Small intestine (tissue), 7 donors: Measurements from ENCODE around the gene HNF4A. TPM values are rescaled to one million over a fixed set of nuclear protein-coding genes. Genes with fewer than 3 reads are reported as not detected.
A peak's percentile ranks its signal among the peaks of the same experiment; 100 is the strongest.

Experiments used
- DNase-seq, 2 donors: peaks; one replicate each; pipeline versions ENCODE4 v3.0.0 to v3.0.0-alpha.2; 2013
- FAIRE-seq: peaks from 2 replicates; lab custom pipeline; 2012; peaks lifted over from hg19 to GRCh38; lab: Jason Lieb, UNC
- H3K27ac ChIP-seq, 3 donors: one replicate each; pipeline ENCODE4 v1.5.1; 2013; ENCODE audit warnings: low read length in 2 of 3, mild to moderate bottlenecking in 2 of 3, control low read depth in 1 of 3, inconsistent platforms in 1 of 3, low read depth in 1 of 3, moderate library complexity in 1 of 3
- H3K27me3 ChIP-seq, 3 donors: one replicate each; pipeline ENCODE4 v1.6.1; 2013; ENCODE audit warnings: low read length in 3 of 3, inconsistent platforms in 1 of 3; ENCODE audit not compliant: control insufficient read depth in 3 of 3, insufficient read depth in 3 of 3
- H3K36me3 ChIP-seq, 3 donors: one replicate each; pipeline ENCODE4 v1.6.1; 2013; ENCODE audit warnings: low read length in 3 of 3, inconsistent platforms in 1 of 3, low read depth in 1 of 3, mild to moderate bottlenecking in 1 of 3, moderate library complexity in 1 of 3; ENCODE audit not compliant: control insufficient read depth in 3 of 3, insufficient read depth in 2 of 3
- H3K4me1 ChIP-seq, 3 donors: one replicate each; pipeline ENCODE4 v1.6.1; 2013; ENCODE audit warnings: low read length in 2 of 3, inconsistent platforms in 1 of 3, low read depth in 1 of 3, mild to moderate bottlenecking in 1 of 3, moderate library complexity in 1 of 3; ENCODE audit not compliant: control insufficient read depth in 3 of 3, insufficient read depth in 2 of 3
- H3K4me3 ChIP-seq, 3 donors: one replicate each; pipeline ENCODE4 v1.5.1; 2013; ENCODE audit warnings: low read length in 3 of 3, control low read depth in 1 of 3, inconsistent platforms in 1 of 3, low read depth in 1 of 3, mild to moderate bottlenecking in 1 of 3, moderate library complexity in 1 of 3
- H3K9me3 ChIP-seq, 2 donors: one replicate each; pipeline ENCODE4 v1.6.1; 2013; ENCODE audit warnings: low read depth in 1 of 2, low read length in 1 of 2; ENCODE audit not compliant: control insufficient read depth in 2 of 2, insufficient read depth in 1 of 2
- WGBS, 3 donors: extraction: QIAGEN DNeasy Blood & Tissue Kit; methylation state at CpG; one replicate each; pipeline ENCODE4 v1.1.7; 2013; 5-methylcytosine and 5-hydroxymethylcytosine counted together
- polyA plus RNA-seq, 4 donors: library from polyadenylated mRNA; stranded (reverse) in 3 of 4; unstranded in 1 of 4; fragments of 200-250 nt in 3 of 4; fragments of 120-200 nt in 1 of 4; gene quantifications; one replicate each; pipeline versions ENCODE4 v1.2.1 to v1.2.3, GENCODE V29; 2013
- donor health status: healthy with polysubstance abuse.
- donor health status: control.
- donor health status: control.
- donor health status: Bipolar disorder and iron deficiency.
- donor health status: healthy.

Gene HNF4A
- polyA plus RNA-seq, 4 donors = 56.7 to 324 (median 111) TPM

DNA sequence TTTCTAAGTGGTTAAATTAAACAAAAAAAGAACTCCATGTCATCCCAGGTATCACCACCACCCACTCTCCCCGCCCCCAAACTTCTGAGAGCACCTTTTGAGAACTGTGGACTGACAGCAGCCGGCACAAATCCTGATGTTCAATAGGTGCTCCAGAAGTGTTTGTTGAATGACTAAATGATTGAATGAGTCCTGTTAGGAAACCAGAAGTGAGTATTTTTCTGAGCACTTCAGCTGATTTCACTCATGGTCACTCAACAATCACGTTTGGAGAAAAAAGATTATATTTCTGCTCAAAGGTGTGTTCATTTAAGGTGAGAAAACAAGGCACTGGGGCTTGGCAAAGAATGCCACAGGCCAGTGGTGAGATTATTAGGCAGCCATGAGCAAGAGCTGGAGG lies 6.2 kb upstream of the HNF4A start:
- FAIRE-seq (no peak), DNase-seq (no peak)
- Histone ChIP-seq H3K9me3 (no peaks in the 10 kb centered on the region), H3K27me3 (no peaks in the 10 kb centered on the region), H3K36me3 (peaks cover 0 to 26% (median 0%) of the 10 kb centered on the region in 3 donors), H3K4me1 (peaks cover 0 to 30% (median 0%) of the 10 kb centered on the region in 3 donors), H3K4me3 (no peak overlapping the region), H3K27ac (no peak overlapping the region)
- 75 to 77% (median 76%) methylated on average over 3 of the region's 3 CpGs for WGBS, 3 donors

- no peak for FAIRE-seq
- H3K27me3 ChIP-seq = no peaks in the 10 kb centered on the region
- no peak overlapping the region for H3K4me3 ChIP-seq
- peak overlapping the region in 1 of 3 donors; percentile 43 for H3K27ac ChIP-seq
- peak in 1 of 2 donors; percentile 46 for DNase-seq
- no peaks in the 10 kb centered on the region for H3K9me3 ChIP-seq
- 60 to 76% (median 72%) methylated on average over 6 of the region's 6 CpGs for WGBS, 3 donors
- H3K4me1 ChIP-seq = peaks cover 0 to 31% (median 0%) of the 10 kb centered on the region in 3 donors
- peaks cover 0 to 22% (median 0%) of the 10 kb centered on the region in 3 donors for H3K36me3 ChIP-seq
These were observed 4.9 kb upstream of the HNF4A start for GRCh38 chr20:44350567-44350966.

GRCh38 chr20:44354979-44355497 lies 461 bp upstream of the HNF4A start:
- Histone ChIP-seq H3K9me3 (no peaks in the 10 kb centered on the region), H3K27me3 (no peaks in the 10 kb centered on the region), H3K36me3 (peaks cover 0 to 19% (median 0%) of the 10 kb centered on the region in 3 donors), H3K4me3 (peak overlapping the region in 2 of 3 donors; percentile 75 to 90), H3K27ac (peak overlapping the region; percentile 94 to 95 (median 95)), H3K4me1 (peaks cover 0 to 43% (median 7%) of the 10 kb centered on the region in 3 donors)
- WGBS, 3 donors = 14 to 55% (median 29%) methylated on average over 6 of the region's 6 CpGs
- DNase-seq (peak in 1 of 2 donors; percentile 99), FAIRE-seq (no peak)

DNA sequence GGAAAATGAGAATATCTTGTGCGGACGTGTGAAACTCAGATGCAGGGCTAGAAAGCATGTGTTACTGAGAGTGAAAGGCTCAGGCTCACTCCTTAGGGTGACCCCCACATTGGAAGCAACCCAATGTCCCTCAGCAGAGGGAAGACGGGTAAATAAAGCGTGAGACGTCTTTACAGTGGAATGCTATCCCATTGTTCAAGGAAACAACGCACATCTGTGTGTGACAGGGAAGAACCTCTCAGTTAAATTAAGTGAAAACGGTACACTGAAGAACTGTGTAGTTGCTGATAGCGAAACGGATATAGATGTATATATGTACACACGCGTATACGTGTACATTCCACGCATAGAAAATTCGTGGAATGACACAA lies 839 bp downstream of the HNF4A start:
- Histone ChIP-seq H3K36me3 (peaks cover 0 to 18% (median 0%) of the 10 kb centered on the region in 3 donors), H3K9me3 (no peaks in the 10 kb centered on the region), H3K27me3 (no peaks in the 10 kb centered on the region), H3K4me1 (peaks cover 0 to 33% (median 7%) of the 10 kb centered on the region in 3 donors), H3K27ac (peak overlapping the region; percentile 94 to 95 (median 95)), H3K4me3 (peak overlapping the region; percentile 59 to 90 (median 75))
- WGBS, 3 donors = 21 to 62% (median 30%) methylated on average over 14 of the region's 14 CpGs
- FAIRE-seq = no peak
- DNase-seq = no peak

GRCh38 chr20:44357020-44357419 lies 1.5 kb downstream of the HNF4A start:
- H3K27me3 ChIP-seq = no peaks in the 10 kb centered on the region
- H3K36me3 ChIP-seq = peaks cover 0 to 21% (median 0%) of the 10 kb centered on the region in 3 donors
- WGBS, 3 donors = 20 to 38% (median 22%) methylated on average over 2 of the region's 2 CpGs
- no peak for DNase-seq
- peak overlapping the region in 2 of 3 donors; percentile 75 to 90 for H3K4me3 ChIP-seq
- H3K9me3 ChIP-seq = no peaks in the 10 kb centered on the region
- H3K27ac ChIP-seq = peak overlapping the region; percentile 47 to 95 (median 94)
- no peak for FAIRE-seq
- H3K4me1 ChIP-seq = peaks cover 0 to 28% (median 7%) of the 10 kb centered on the region in 3 donors

DNA sequence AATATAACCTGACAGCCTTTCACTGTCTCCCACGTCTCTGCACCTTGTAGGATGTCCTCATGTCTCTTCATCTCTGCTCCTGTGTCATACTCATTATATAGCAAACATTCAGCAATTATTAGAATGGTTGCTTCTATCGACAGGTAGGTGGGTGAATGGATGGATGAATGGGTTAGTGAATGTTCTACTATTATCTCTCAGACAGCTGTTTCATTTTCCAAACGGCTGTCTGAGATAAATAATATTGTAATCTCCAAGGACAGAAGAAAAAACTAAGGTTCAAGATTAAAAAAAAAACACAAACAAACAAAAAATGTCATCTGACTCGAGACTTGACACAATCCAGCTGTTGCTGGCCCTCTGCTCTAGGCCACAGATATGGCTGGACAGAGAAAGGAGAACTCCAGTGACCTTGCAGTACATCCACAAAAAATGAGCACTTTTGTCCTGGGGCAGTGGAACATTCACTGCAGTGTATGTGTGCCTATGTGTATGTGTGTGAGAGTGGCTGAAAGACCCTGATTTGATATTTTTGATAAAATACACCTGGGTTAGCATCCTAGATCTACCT lies 2.1 kb downstream of the HNF4A start:
- no peaks in the 10 kb centered on the region for H3K9me3 ChIP-seq
- H3K4me3 ChIP-seq = peak overlapping the region in 2 of 3 donors; percentile 75 to 90
- H3K27ac ChIP-seq = peak overlapping the region in 2 of 3 donors; percentile 5 to 95
- no peak for DNase-seq
- peaks cover 0 to 21% (median 0%) of the 10 kb centered on the region in 3 donors for H3K36me3 ChIP-seq
- no peak for FAIRE-seq
- no peaks in the 10 kb centered on the region for H3K27me3 ChIP-seq
- WGBS, 3 donors = 6 to 29% (median 19%) methylated on average over 4 of the region's 4 CpGs
- H3K4me1 ChIP-seq = peaks cover 0 to 23% (median 7%) of the 10 kb centered on the region in 3 donors

DNA sequence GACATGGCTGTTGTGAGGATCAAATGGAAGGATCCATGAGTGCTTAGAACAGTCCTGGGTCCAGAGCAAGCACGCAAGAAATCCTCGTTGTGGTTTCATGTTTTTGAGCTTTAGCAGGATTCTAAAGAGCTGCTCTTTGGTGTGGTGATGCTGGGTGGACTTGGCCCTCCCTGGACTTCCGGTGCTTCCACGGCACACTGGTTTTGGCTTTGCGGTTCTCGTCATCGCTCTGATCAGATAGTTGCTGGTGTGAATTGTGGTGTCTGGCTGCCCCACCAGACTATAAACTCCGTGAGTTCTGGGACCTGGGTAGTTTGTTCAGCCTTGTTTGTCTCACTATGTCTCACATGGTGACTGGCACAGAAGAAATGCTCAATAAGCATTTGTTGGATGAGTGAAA lies 3.3 kb downstream of the HNF4A start:
- Histone ChIP-seq H3K27ac (peak overlapping the region in 1 of 3 donors; percentile 95), H3K4me3 (peak overlapping the region in 2 of 3 donors; percentile 20 to 90), H3K9me3 (no peaks in the 10 kb centered on the region), H3K27me3 (no peaks in the 10 kb centered on the region), H3K36me3 (peaks cover 0 to 26% (median 0%) of the 10 kb centered on the region in 3 donors), H3K4me1 (peaks cover 0 to 16% (median 7%) of the 10 kb centered on the region in 3 donors)
- 16 to 63% (median 33%) methylated on average over 8 of the region's 8 CpGs for WGBS, 3 donors
- no peak for FAIRE-seq
- DNase-seq = peak in 1 of 2 donors; percentile 60

DNA sequence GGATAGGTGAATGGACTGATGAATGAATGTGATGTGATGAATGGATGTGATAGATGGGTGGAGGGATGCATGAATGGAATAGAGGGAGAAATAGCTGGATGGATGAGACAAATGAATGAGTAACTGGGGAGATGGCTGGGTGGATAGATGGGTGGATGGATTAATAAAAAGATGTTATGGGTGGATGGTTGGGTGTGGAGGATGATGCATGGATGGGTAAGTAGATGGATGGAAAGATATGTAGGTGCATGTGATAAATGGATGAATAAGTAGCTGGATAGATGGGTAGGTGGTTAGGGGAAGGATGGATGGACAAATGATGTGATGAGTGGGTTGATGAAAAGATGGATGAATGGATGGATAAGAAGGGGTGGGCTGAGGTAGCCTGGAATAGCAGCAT lies 4.7 kb downstream of the HNF4A start:
- Histone ChIP-seq H3K4me3 (no peak overlapping the region), H3K9me3 (no peaks in the 10 kb centered on the region), H3K4me1 (peaks cover 0 to 13% (median 7%) of the 10 kb centered on the region in 3 donors), H3K27ac (no peak overlapping the region), H3K36me3 (peaks cover 0 to 41% (median 0%) of the 10 kb centered on the region in 3 donors), H3K27me3 (no peaks in the 10 kb centered on the region)
- no peak for FAIRE-seq
- DNase-seq = no peak
